Ishikawa (cell line): Measurements from ENCODE around the gene SYNE1.

ENCODE experiments used
- CEBPB ChIP-seq: IDR thresholded peaks from 2 replicates; pipeline ENCODE4 v1.6.1; 2012
- EGR1 ChIP-seq: IDR thresholded peaks from 2 replicates; pipeline ENCODE4 v1.6.1; 2012
- EP300 ChIP-seq: IDR thresholded peaks from 2 replicates; pipeline ENCODE4 v1.6.1; 2012; ENCODE audit warnings: borderline replicate concordance
- FOXM1 ChIP-seq: IDR thresholded peaks from 2 replicates; pipeline ENCODE4 v1.6.1; 2012; ENCODE audit warnings: low read depth, borderline replicate concordance
- NFIC ChIP-seq: IDR thresholded peaks from 2 replicates; pipeline ENCODE4 v1.6.1; 2012
- RAD21 ChIP-seq: IDR thresholded peaks from 2 replicates; pipeline ENCODE4 v1.6.1; 2012; ENCODE audit warnings: low read depth
- REST ChIP-seq: IDR thresholded peaks from 2 replicates; pipeline ENCODE4 v1.6.1; 2012; ENCODE audit warnings: low read depth, mild to moderate bottlenecking
- TAF1 ChIP-seq: IDR thresholded peaks from 2 replicates; pipeline ENCODE4 v1.6.1; 2012; ENCODE audit warnings: low read depth, mild to moderate bottlenecking
- TEAD4 ChIP-seq: IDR thresholded peaks from 2 replicates; pipeline ENCODE4 v1.6.1; 2012
- YY1 ChIP-seq: IDR thresholded peaks from 2 replicates; pipeline ENCODE4 v1.6.1; 2012; ENCODE audit warnings: low read depth
- ZBTB7A ChIP-seq: IDR thresholded peaks from 2 replicates; pipeline ENCODE4 v1.6.1; 2012; ENCODE audit warnings: low read depth
- TF ChIP-seq, protein P1 (sequence below): IDR thresholded peaks from 2 replicates; pipeline ENCODE4 v1.6.1; 2012

DNA sequence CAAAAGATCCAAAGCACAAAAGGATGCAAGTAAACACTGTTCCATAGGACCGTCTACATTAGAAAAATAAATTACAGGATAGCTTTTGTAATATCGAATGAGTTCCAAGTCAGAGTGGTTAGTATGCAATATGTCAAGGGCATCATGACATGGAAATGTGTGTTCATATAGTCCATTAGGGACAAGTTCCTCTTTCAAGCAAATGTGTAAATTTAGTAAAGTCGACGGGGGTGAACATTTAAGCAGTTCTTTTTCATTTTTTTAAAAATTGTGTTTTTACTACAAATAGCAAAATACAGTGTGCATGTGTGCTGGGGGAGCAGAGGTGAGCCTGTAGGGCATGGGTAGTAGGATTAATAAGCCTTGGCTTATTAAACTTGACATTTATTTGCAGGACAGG lies 470.7 kb downstream of the SYNE1 start:
- TF ChIP-seq RAD21 (no peak), NFIC (no peak), REST (no peak), YY1 (no peak), TAF1 (no peak), FOXM1 (no peak), TEAD4 (no peak), EP300 (no peak), CEBPB (no peak), ZBTB7A (no peak), EGR1 (no peak)
- TF ChIP-seq, protein P1, sequence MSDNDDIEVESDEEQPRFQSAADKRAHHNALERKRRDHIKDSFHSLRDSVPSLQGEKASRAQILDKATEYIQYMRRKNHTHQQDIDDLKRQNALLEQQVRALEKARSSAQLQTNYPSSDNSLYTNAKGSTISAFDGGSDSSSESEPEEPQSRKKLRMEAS = no peak
